Raji (cell line): ENCODE data around the gene CCT2.

Experiments
- POLR2A ChIP-seq: IDR thresholded peaks from 2 replicates; pipeline ENCODE4 v1.6.1; 2011; ENCODE audit warnings: low read depth, low read length, control low read depth; ENCODE audit not compliant: insufficient read depth

CCT2 gene

GRCh38 chr12:69575346-69575745, 9.9 kb upstream of the CCT2 start:
- no peak for TF ChIP-seq POLR2A

DNA sequence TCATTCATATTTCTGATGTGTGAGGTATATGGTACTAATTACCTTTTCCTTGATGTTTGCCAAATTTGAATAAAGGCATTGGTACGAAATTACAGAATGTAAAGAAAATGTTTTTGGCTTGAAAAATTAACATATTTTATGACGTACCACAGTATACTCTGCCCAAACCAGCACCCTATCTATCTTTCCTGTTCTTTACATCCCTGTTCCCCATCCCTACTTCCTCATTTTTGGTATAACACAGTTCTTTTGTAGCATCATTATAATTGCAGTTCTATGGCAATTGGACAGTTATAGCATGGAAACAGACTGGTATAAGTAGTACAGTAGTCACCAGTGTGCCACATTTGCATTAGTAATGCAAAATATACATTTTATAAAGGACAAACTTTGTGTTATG, 7.0 kb upstream of the CCT2 start:
- TF ChIP-seq POLR2A, result no peak

DNA sequence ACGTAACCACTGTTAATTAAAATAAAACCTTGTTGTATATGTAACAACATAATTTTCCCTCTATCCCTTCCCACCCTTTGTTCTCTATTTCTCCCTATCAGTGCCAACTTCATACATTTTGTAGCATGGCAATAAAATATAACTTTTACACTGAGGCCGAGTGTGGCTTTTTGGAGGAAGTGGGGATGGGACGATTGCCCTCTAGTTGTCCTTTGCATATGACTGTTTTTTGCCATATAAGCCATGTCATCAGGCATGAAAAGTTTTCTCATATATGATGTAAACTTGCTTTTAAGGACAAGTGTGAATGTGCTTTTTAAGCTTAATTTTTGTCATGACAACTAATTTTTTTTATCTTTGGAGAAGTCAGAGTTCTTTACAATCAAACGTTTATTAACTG, 6.2 kb upstream of the CCT2 start:
- no peak for TF ChIP-seq POLR2A

DNA sequence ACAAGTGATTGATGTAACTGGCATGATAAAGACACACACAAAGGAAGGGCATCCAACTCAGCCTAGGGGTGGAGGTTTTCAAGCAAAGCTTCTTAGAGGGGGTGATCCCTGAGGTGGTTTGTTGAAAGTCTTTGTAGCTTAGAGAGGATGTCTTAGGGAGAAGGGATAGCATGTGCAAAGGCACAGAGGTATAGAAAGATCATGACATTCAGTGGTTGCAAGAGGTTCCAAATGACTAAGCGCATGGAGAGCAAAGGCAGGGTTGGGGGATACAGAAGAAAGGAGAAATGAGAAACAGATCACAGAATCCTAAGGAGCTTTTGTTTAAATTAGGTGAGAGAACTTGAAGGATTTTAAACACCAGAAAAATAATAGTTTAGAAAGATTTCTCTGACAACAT, 5.2 kb upstream of the CCT2 start:
- no peak for TF ChIP-seq POLR2A

GRCh38 chr12:69583203-69583602, 2.1 kb upstream of the CCT2 start:
- TF ChIP-seq POLR2A, result no peak

- TF ChIP-seq POLR2A, result no peak
Observed at GRCh38 chr12:69588527-69588926, 3.3 kb downstream of the CCT2 start.

DNA sequence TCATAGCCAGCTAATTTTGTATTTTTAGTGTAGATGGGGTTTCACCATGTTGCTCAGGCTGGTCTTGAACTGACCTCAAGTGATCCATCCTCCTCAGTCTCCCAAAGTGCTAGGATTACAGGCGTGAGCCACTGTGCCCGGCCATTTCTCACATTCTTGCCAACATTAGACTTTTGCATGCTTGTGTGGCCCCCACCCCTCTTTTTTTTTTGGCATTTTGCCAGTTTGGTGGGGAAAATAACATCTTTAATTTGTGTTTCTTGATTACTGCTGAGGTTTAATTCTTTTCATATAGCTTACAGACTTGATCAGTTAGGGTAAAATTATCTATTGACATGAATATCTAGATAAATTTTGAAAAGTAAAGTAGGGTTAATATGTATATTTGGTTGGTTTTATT, 3.8 kb downstream of the CCT2 start:
- TF ChIP-seq POLR2A, result no peak

DNA sequence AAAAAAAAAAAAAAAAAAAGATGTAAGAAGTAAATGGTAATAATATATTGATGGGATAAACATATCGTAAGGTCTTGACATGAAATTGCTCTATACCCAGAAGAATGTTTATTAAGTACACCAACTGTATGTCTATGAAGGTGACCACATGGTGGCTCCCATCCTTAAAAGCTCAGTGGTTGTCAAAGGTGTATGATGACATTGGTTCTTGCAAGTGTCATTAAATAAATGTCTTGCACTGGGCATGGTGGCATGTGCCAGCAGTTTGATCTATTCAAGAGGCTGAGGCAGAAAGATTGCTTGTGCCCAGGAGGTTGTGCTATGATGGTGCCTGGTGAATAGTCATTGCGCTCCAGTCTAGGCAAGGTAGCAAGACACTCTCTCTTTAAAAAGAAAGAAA, 10.4 kb downstream of the CCT2 start:
- no peak for TF ChIP-seq POLR2A

DNA sequence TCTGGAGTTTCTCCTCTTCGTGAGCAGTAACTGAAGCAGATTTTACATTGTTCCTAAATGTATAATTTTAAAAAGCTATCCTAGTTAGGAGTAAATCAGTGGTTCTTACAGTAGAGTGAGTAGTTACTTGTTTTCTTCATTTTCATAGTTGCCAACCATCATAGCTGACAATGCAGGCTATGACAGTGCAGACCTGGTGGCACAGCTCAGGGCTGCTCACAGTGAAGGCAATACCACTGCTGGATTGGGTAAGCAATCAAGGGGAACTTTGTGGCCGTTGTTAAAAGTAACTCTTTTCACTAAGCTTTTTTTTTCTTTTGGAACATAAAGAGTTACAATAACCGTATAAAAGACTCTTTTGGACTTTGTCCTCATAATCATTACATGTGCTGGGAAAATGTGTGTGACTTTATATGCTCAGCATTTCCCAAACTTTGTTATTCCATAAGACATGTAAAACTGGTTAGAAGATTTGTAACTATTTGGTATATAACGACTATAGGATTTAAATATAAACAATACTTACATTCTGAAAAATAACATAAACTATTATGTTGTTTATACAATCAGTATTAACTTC, 13.0 kb downstream of the CCT2 start:
- TF ChIP-seq POLR2A, result no peak

DNA sequence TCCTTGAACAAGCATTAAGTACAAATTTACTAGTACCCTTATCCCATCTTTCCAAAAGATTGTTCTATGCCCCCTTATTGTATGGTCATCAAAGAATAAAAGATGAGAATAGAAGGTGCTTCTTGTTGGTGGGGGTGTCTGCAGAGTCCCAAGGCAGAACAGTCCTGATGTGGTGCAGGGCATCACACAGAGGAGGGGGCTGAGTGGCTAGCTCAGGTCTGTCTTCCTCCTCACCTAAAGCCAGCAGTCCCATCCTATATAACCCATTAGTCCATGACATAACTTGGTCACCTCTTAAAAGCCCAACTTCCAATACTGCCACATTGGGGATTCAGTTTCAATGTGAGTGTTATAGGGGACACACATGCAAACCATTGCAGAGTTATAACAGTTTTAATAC, 15.5 kb downstream of the CCT2 start:
- TF ChIP-seq POLR2A, result no peak

DNA sequence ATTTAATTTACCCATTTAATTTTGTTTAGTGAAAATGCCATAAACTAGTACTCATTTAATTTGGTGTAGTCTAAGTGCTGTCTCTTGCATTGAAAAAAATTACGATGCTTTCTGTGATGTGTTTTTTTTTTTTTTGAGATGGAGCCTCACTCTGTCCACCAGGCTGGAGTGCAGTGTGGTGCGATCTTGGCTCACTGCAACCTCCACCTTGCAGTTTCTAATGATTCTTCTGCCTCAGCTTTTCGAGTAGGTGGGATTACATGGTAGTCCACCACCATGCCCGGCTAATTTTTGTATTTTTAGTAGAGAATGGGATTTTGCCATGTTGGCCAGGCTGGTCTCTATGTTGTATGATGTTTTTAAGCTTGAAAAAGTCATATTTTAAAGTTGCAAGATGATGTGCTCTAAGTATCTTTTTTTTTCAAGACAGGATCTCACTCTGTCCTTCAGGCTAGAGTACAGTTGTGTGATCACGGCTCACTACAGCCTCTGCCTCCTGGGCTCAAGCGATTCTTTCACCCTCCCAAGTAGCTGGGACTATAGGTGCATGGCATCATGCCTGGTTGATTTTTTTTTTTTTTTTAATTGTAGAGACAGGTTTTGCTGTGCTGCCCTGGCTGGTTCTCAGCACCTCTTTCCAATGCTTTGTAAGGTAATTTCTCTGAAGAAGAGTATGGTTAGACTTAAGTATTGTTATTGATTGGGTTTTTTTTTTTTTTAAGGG, 16.9 kb downstream of the CCT2 start:
- TF ChIP-seq POLR2A, result no peak

DNA sequence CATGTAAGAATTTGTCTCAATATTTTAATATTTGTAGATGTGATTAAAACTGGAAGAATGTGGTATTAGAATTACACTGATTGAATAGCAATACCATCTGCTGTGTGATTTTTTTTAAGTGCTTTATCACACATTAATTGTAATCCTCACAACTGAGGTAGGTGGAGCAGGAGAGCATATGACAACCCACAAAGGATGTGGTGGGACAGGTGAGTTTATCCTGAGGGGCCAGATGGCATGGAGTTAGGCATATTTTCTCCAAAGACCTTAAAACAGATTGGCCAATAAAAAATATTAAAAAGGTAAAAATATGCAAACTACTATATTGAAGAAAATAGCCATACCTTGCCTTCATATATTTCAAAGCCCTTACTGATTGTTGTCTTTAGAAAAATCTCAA, 17.7 kb downstream of the CCT2 start:
- no peak for TF ChIP-seq POLR2A

GRCh38 chr12:69608114-69608513, 22.9 kb downstream of the CCT2 start:
- TF ChIP-seq POLR2A, result no peak

- TF ChIP-seq POLR2A, result no peak
Observed at GRCh38 chr12:69610126-69610525, 24.9 kb downstream of the CCT2 start.

GRCh38 chr12:69610729-69611128, 25.5 kb downstream of the CCT2 start, which contains the start of gene LRRC10:
TSS of gene LRRC10 (minus strand) at chr12:69610907. CDS start at chr12:69610838, 69 bp downstream.
- no peak for TF ChIP-seq POLR2A

GRCh38 chr12:69613351-69613750, 28.1 kb downstream of the CCT2 start:
- no peak for TF ChIP-seq POLR2A

DNA sequence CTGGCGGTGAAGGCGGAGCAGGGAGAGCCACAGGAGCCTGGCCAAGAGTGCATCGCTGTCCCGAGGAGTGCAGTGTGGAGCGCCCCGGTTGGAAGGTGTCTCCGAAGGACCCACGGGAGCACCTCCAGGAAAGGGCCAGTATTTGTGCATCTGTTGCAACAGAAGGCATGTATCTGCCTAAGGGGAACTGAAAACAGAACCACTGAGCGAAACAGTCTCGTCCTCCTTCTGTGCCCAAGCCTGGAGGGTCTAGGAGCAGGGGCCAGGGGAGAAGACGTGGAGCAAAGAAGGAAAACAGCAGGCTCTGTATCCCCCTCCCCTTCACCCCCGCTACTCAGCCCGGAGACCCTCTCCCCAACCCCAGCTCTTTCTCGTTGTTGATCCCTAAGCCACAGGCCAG, 30.8 kb downstream of the CCT2 start:
- no peak for TF ChIP-seq POLR2A
